Activated gamma-delta T cell treated with anti-CD3 and anti-CD28 coated beads, Interleukin-2, amount 50 U/mL, for 16 hours (primary cell): ENCODE measurements around the gene MAP3K14.
"Not testable (repeated sequence)": the region's sequence is repeated elsewhere in the genome, so short reads cannot be mapped to it uniquely, and the experiment has no call there.

ENCODE experiments used
- DNase-seq: peaks from one replicate; pipeline ENCODE4 v3.0.0-alpha.2; 2020; ENCODE audit warnings: low read depth

The MAP3K14 gene

GRCh38 chr17:45315648-45316433 is 979 bp downstream of the MAP3K14 start:
- no peak for DNase-seq

GRCh38 chr17:45314741-45315647 is 1.8 kb downstream of the MAP3K14 start:
- no peak for DNase-seq

- DNase-seq: no peak
Observed at GRCh38 chr17:45313996-45314740, 2.7 kb downstream of the MAP3K14 start.

DNA sequence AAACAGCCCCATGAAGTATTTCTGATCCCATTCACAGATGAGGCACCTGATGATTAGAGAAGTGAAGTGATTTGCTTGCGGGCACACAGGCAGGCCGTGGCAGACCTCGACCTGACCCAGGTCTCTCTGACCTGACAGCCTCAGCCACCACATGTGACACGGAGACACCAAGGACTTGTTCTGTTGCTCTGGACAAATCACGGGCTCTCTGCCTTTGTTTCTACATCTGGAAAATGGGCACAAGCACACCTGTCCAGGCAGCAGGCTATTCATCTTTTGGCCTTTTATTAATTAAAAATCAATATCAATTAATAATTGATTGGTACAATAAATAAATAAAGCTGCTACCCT is 3.4 kb downstream of the MAP3K14 start:
- DNase-seq: no peak

- no peak for DNase-seq
Observed at GRCh38 chr17:45312477-45313420, 4.1 kb downstream of the MAP3K14 start.

- DNase-seq: peak; percentile 70
Observed at GRCh38 chr17:45311760-45312476, 4.9 kb downstream of the MAP3K14 start.

- DNase-seq: no peak
Observed at GRCh38 chr17:45311401-45311759, 5.4 kb downstream of the MAP3K14 start.

DNA sequence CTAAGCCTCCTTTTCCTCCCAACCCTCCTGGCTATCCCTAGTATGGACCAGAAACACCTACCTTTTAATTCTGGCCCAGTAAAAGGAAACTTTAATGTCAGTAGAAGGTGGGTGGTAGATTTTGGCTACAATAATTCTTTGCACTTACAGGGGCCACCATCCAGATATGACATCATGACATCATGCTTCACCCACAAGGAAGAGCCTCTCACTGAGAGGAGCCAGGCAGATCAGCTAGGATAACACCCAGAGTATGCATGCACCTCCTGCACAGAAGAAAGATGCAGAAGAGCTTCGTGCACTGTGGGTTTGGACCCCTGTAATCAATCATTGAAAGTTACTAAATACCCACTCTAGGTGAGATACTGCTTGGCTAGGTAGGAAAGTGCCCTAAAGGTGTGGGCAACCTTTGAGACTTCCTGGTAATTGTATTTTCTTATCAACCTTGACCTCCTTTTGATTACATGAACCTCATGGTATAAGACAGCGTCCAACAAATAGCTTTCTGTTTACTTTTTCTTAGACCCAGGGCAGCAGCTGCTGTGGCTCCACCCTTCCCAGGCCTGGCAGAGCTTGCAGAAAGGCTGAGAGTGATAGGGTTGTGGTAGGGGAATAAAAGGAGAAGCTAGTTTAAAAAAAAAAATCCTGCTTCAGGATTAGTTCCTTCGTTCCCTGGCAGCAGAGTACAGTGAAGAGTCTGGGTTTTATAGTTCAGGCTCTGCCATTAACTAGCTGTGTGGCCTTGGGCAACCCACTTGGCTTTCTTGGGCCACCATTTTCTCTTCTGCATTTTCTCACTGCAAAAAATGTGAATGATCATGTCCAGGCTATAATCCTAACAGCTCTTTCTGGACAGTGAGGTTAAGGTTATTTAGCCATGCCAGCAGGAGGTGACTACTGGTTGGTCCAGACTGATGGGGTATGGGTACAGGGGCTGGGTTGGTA is 6.2 kb downstream of the MAP3K14 start:
- DNase-seq: no peak

GRCh38 chr17:45309400-45309799 is 7.4 kb downstream of the MAP3K14 start:
- no peak for DNase-seq

- no peak for DNase-seq
Observed at GRCh38 chr17:45308840-45309239, 8.0 kb downstream of the MAP3K14 start.

DNA sequence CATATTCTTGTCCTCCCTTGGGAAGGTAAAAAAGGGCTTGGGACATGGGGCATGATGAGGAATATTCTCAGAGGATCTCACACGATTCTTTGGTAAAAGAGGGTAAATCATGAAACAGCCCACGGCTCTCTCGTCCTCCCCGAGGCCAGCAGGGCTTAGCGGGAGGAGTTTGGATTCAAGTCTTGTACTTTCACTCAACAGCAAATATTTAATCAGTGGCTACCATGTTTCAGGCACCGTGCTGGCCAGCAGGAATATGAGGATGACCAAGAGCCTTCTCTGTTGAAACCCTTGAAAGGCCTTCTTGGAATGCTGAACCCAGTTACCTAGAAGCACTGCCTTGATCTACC is 8.8 kb downstream of the MAP3K14 start:
- DNase-seq: no peak

GRCh38 chr17:45307290-45308015 is 9.4 kb downstream of the MAP3K14 start:
- DNase-seq: no peak

GRCh38 chr17:45306623-45307022 is 10.2 kb downstream of the MAP3K14 start:
- no peak for DNase-seq

GRCh38 chr17:45306094-45306493 is 10.7 kb downstream of the MAP3K14 start:
- no peak for DNase-seq

DNA sequence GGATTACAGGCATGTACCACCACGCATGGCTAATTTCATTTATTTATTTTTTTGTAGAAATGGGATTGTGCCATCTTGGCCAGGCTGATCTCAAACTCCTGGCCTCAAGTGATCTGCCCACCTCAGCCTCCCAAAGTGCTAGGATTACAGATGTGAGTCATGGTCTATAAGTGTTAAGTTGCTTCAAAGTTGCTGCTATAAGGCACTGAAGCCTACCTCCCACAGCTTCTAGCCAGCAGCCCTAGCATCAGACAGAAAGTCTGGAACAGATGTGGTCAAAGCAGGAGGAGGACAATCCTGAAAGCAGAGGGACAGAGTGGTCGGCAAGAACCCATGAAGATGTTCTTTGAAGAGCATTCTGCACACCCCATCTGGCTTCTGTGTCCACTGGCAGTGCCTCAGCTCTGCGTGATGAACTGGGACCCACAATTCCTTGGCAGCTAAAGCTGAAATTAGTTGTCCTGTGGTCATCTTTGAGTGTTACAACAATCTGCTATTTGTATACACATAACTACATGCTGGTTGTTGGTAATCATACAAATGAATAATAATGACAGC is 11.2 kb downstream of the MAP3K14 start:
- no peak for DNase-seq

GRCh38 chr17:45302649-45303173 is 14.1 kb downstream of the MAP3K14 start:
- no peak for DNase-seq

- not testable (repeated sequence) for DNase-seq
Observed at GRCh38 chr17:45302220-45302619, 14.6 kb downstream of the MAP3K14 start.

DNA sequence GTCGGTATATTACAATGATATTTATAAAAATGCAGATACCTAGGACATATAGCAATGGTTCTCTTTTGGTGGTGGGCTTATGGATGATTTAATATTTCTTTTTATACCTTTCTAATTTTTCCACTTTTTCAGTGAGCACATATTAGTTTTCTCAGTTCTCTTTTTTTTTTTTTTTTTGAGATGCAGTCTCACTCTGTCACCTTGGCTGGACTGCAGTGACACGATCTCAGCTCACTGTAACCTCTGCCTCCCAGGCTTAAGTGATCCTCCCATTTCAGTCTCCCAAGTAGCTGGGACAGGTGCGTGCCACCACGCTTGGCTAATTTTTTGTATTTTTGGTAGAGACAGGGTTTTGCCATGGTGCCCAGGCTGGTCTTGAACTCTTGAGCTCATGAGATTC is 15.1 kb downstream of the MAP3K14 start:
- DNase-seq: no peak
